ENCODE results near the gene KRTAP5-9. TPM values are rescaled to one million over a fixed set of nuclear protein-coding genes. Genes with fewer than 3 reads are reported as not detected.
"Not testable (repeated sequence)": the region's sequence is repeated elsewhere in the genome, so short reads cannot be mapped to it uniquely, and the experiment has no call there.

The KRTAP5-9 gene
- total and polyA plus RNA-seq, 2 of the 8 experiments (the other 6 are each of a cell fraction or from before 2014, with no cell fraction given), result 0.11 TPM; not detected in 1

DNA sequence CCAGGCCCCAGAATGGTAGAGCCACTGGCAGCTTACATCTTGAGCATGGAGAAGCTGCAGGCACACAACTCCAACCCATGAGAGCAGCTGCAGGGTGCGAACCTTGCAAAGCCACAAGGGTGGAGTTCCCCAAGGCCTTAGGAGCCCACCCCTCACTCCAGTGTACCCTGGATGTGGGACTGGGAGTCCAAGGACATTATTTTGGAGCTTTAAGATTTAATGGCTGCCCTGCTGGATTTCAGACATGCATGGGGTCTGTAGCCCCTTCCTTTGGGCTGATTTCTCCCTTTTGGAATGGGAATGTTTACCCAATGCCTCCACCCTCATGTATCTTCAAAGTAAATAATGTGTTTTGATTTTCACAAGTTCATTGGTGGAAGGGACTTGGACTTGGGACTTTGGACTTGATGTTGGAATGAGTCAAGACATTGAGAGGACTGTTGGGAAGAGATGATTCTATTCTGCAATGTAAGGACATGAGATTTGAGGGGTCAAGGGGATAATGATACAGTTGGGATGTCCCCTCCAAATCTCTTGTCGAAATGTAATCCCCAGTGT is 22.2 kb upstream of the KRTAP5-9 start (continued):
- TF ChIP-seq MAX (IDR thresholded peaks at IDR 0.05) (no peak), MAFK (IDR thresholded peaks at IDR 0.05; ENCODE audit: low read depth, low read length) (no peak), SAP30 (IDR thresholded peaks at IDR 0.05; ENCODE audit: insufficient read depth, insufficient replicate concordance, low read length) (no peak)

DNA sequence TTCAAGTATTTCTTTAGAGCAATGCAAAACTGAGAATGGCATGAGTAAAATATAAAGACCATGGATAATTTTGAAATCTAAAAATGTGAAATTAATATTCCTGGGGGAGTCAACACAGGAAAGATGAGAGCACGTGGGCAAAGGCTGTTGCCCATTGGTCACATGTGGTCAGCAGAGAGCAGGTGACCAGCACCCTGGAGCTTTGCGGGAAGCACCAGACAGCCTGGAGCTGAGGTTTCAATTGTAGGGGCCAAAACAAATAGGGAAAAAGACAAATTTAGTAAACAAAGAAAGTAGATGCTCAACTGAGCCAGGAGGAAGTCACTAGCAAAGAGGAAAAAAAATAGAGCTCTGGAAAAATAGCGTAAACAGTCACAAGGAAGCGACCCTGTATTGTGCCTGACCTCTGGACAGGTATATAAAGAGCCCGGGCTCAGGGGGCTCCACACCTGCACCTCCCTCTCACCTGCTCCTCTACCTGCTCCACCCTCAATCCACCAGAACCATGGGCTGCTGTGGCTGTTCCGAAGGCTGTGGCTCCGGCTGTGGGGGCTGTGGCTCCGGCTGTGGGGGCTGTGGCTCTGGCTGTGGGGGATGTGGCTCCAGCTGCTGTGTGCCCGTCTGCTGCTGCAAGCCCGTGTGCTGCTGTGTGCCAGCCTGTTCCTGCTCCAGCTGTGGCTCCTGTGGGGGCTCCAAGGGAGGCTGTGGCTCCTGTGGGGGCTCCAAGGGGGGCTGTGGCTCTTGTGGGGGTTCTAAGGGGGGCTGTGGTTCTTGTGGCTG is 21.2 kb upstream of the KRTAP5-9 start, which contains the start of gene KRTAP5-7:
Gene KRTAP5-7, plus strand, starts transcription at position 472 of the 780 bp plus-strand sequence. Its CDS starts 34 bp downstream, at position 506.
- DNase-seq (ENCODE audit: low read depth in 1 of 2, low spot score in 2 of 2), result peak in 1 of 2 experiments; percentile 30
- H3K27me3 ChIP-seq (replicated peaks in 1 of 4; ENCODE audit: control insufficient read depth in 3 of 4, extremely low read depth in 1 of 4, insufficient read depth in 3 of 4, low read length in 3 of 4); H3K14ac ChIP-seq (ENCODE audit: insufficient read length); H2AK5ac ChIP-seq (ENCODE audit: low read depth, low read length); H2BK12ac ChIP-seq (ENCODE audit: low read depth, low read length); FAIRE-seq; H3K9ac ChIP-seq (replicated peaks in 1 of 4; ENCODE audit: extremely low read depth in 1 of 4, low read depth in 3 of 4, low read length in 3 of 4); H4K5ac ChIP-seq (ENCODE audit: insufficient read length, low read depth, low read length); H3K4ac ChIP-seq (replicated peaks; ENCODE audit: insufficient read length, low read depth, low read length); H3K23me2 ChIP-seq (ENCODE audit: low read depth, low read length); H3K18ac ChIP-seq (ENCODE audit: extremely low read depth, low read length); POLR2A ChIA-PET (ENCODE audit: partially characterized antibody); H3K4me1 ChIP-seq (replicated peaks in 1 of 4; ENCODE audit: control insufficient read depth in 3 of 4, insufficient read depth in 4 of 4, low read length in 3 of 4); H3K4me2 ChIP-seq (ENCODE audit: insufficient read depth in 1 of 2, low read depth in 2 of 2, low read length in 2 of 2); H3K23ac ChIP-seq (ENCODE audit: insufficient read length); H3K36me3 ChIP-seq (ENCODE audit: control insufficient read depth in 2 of 4, insufficient read depth in 4 of 4, low read length in 3 of 4); H4K8ac ChIP-seq (ENCODE audit: extremely low read depth, insufficient read depth, low read length); H3K27ac ChIP-seq (ENCODE audit: low read depth, low read length); H2BK20ac ChIP-seq (ENCODE audit: low read length); H2BK15ac ChIP-seq (ENCODE audit: low read length); H3K4me3 ChIP-seq (ENCODE audit: extremely low read depth in 1 of 4, insufficient read depth in 2 of 4, low read depth in 3 of 4, low read length in 4 of 4); H2AFZ ChIP-seq (ENCODE audit: low read length); H2BK5ac ChIP-seq (ENCODE audit: low read depth, low read length); H3K9me3 ChIP-seq (ENCODE audit: insufficient read depth in 2 of 2, low read depth in 1 of 2, low read length in 1 of 2); H3K79me2 ChIP-seq (ENCODE audit: control insufficient read depth in 1 of 2, insufficient read depth in 2 of 2, low read length in 2 of 2); H2BK120ac ChIP-seq (replicated peaks; ENCODE audit: low read depth, low read length); H4K91ac ChIP-seq (replicated peaks; ENCODE audit: insufficient read length, low read length); H3K56ac ChIP-seq (replicated peaks; ENCODE audit: insufficient read length, low read depth, low read length); H4K20me1 ChIP-seq (replicated peaks in 1 of 2; ENCODE audit: control insufficient read depth in 1 of 2, insufficient read depth in 2 of 2, low read length in 2 of 2); H3K79me1 ChIP-seq (ENCODE audit: low read depth, low read length): not testable (repeated sequence)
- 81% methylated on average over 8 of the region's 10 CpGs; no CpG with 5 or more reads in 1 of the 2 experiments for WGBS, 2 experiments (ENCODE audit: extremely low coverage in 1 of 2, insufficient coverage in 1 of 2, insufficient read length in 1 of 2, insufficient replicate concordance in 2 of 2, low coverage in 1 of 2, low lambda C conversion rate in 2 of 2, missing lambda C conversion rate in 1 of 2)
- CTCF ChIA-PET (ENCODE audit: partially characterized antibody), result interaction anchor here (0.9 to 1.1 kb wide), 3 partner anchors 11 to 36 kb away, joined by 3 to 4 read pairs (median 4); partner anchors contain the start of gene KRTAP5-8

All from H1 (cell line).